Measurements from ENCODE around the gene AMFR.

AMFR gene

GRCh38 chr16:56362057-56362655 is 63.2 kb downstream of the AMFR start:
- no peak for DNase-seq

GRCh38 chr16:56360117-56361008 is 65.0 kb downstream of the AMFR start:
- no peak for DNase-seq

GRCh38 chr16:56357765-56358322 is 67.5 kb downstream of the AMFR start:
- DNase-seq: no peak

- DNase-seq: no peak
Measured at GRCh38 chr16:56357241-56357764, 68.0 kb downstream of the AMFR start.

- peak; percentile 77 for DNase-seq
Measured at GRCh38 chr16:56356276-56357240, 68.8 kb downstream of the AMFR start.

- DNase-seq: no peak
Measured at GRCh38 chr16:56355786-56356275, 69.5 kb downstream of the AMFR start.

- no peak for DNase-seq
Measured at GRCh38 chr16:56355221-56355620, 70.1 kb downstream of the AMFR start.

GRCh38 chr16:56354746-56355145 is 70.6 kb downstream of the AMFR start:
- no peak for DNase-seq

- DNase-seq: no peak
Measured at GRCh38 chr16:56354016-56354415, 71.3 kb downstream of the AMFR start.

GRCh38 chr16:56353054-56353921 is 72.1 kb downstream of the AMFR start:
- DNase-seq: no peak

- DNase-seq: no peak
Measured at GRCh38 chr16:56352351-56353053, 72.8 kb downstream of the AMFR start.

- no peak for DNase-seq
Measured at GRCh38 chr16:56351481-56351880, 73.9 kb downstream of the AMFR start.

GRCh38 chr16:56350491-56351405 is 74.6 kb downstream of the AMFR start:
- no peak for DNase-seq

GRCh38 chr16:56349711-56350161 is 75.6 kb downstream of the AMFR start:
- no peak for DNase-seq

GRCh38 chr16:56349086-56349415 is 76.3 kb downstream of the AMFR start:
- no peak for DNase-seq

- DNase-seq: no peak
Measured at GRCh38 chr16:56348168-56349085, 76.9 kb downstream of the AMFR start.

GRCh38 chr16:56347670-56348069 is 77.7 kb downstream of the AMFR start:
- DNase-seq: no peak

- no peak for DNase-seq
Measured at GRCh38 chr16:56347166-56347565, 78.2 kb downstream of the AMFR start.

All from activated CD4-positive, alpha-beta T cell treated with anti-CD3 and anti-CD28 coated beads, Interleukin-2, Interleukin-6, amounts not matched to agents 100 ng/mL and 50 ng/mL, durations not matched to agents 16 hours and 8 hours (primary cell).